Measurements from ENCODE around the gene HERC5.
"Not testable (repeated sequence)": the region's sequence is repeated elsewhere in the genome, so short reads cannot be mapped to it uniquely, and the experiment has no call there.

Gene HERC5

DNA sequence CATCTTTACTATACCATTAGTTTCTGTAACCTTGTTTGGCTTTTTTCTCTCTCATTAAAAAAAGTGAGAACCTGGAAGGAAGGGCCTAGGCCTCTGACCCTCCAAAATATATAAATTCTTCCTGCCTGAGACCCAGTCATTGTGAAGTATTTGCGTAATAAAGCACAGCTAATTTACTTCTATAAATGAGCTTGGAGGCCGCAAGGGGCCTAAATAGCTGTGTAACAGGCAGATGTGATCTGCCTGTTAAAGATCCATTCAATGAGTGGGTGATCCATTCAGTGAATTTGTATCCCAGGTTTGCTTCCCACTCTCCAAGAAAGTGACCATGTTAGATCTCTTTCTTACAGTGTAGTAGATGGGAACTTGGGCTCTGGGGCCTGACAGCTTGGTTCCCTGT, 67.3 kb downstream of the HERC5 start:
- no peak for DNase-seq

- peak; percentile 21 for DNase-seq
Measured at GRCh38 chr4:88526221-88526815, 69.4 kb downstream of the HERC5 start.

- DNase-seq = no peak
Measured at GRCh38 chr4:88527787-88528186, 70.9 kb downstream of the HERC5 start.

DNA sequence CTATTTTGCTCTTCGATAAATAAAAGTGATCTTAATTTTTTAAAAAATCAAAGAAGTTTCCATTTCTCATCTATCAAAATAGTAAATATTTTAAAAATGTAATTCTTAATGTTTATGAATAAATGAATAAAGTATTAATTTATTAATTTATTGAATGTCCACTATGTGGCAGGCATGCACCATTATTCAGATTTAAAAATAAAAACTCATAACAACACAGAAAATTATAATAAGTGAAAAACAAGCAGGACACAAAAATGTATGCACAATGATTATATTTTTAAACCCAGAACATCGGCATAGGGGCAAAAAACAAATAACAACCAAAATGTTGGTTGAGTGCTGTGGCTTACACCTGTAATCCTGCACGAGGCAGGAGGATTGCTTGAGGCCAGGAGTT, 71.9 kb downstream of the HERC5 start:
- no peak for DNase-seq

GRCh38 chr4:88531549-88531948, 74.6 kb downstream of the HERC5 start:
- DNase-seq = no peak

DNA sequence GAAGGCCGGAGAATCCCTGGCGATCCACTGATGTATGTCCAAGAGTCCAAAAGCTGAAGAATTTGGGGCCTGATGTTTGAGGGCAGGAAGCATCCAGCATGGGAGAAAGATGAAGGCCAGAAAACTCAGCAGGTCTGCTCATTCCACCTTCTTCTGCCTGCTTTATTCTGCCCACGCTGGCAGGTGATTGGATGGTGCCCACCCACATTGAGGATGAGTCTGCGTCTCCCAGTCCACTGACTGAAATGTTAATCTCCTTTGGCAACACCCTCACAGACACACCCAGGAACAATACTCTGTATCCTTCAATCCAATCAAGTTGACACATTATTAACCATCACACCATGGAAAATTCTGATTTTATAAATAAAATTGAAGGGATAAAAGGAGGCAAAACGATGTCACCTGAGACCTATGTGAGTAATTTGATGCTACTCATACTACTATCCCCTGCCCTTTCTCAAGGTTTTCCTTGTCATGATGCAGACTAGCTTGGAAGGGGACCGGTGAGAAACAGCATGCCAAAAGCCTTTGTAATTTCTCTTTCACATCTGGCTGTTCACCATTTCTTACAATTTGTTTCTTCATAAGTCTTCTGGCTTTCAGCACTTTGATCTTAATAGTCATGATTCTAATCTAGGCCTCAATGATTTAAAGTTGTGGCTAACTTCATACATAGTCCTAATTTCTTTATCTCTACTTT, 76.3 kb downstream of the HERC5 start:
- no peak for DNase-seq

- no peak for DNase-seq
Measured at GRCh38 chr4:88533937-88534750, 77.2 kb downstream of the HERC5 start.

DNA sequence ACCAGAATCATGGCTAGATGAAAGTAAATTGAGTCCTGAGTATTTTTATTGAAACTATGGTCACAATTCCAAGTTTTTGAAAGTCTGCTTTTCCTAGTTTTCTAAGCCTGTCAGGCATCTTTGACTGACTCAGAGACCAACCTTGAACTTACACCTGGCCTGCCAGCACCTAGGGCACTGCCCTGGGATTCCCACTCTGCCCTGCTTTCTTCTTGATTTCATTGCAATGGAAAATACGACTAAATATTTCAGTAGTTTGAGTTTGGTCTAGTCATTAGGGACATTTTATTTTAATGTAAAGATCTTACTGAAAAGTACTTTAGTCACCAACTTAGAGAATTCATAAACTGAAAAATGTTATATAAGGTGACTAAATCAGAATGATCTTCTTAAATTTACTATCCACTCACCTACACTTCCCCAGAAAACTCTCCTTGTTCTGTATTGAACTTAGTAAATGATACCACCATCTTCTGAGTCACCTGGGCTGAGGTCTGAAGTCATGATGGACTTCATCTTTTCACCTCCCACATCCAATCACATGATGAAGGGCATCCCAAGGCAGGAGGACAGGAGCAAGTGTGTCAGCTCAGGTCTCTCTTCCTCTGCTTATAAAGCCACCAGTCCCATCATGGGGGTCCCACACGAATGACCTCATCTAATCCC, 78.3 kb downstream of the HERC5 start:
- DNase-seq = no peak

- DNase-seq = no peak
Measured at GRCh38 chr4:88537709-88538108, 80.8 kb downstream of the HERC5 start.

- not testable (repeated sequence) for DNase-seq
Measured at GRCh38 chr4:88539322-88540068, 82.6 kb downstream of the HERC5 start.

GRCh38 chr4:88549815-88550214, 92.9 kb downstream of the HERC5 start:
- DNase-seq = no peak
